ENCODE data around the gene PDSS2. TPM values are rescaled to one million over a fixed set of nuclear protein-coding genes. Genes with fewer than 3 reads are reported as not detected.

PDSS2 gene
- total RNA-seq, 1 donor from 2014 or later = 10.7 TPM

GRCh38 chr6:107321793-107322192 lies 137.6 kb downstream of the PDSS2 start:
- Mint-ChIP-seq H3K9me3 (peaks cover 3% of the 10 kb centered on the region), H3K4me3 (no peak overlapping the region), H3K36me3 (peaks cover 2% of the 10 kb centered on the region), H3K27me3 (ENCODE audit: low read depth) (no peaks in the 10 kb centered on the region), H3K4me1 (no peaks in the 10 kb centered on the region), H3K27ac (no peak overlapping the region)
- TF ChIP-seq CTCF (IDR thresholded peaks at IDR 0.05; ENCODE audit: unreplicated experiment) = no peak
- no peak for DNase-seq (ENCODE audit: low spot score in 2 of 2, unreplicated experiment in 2 of 2)

- Mint-ChIP-seq H3K4me1 (no peaks in the 10 kb centered on the region), H3K9me3 (no peaks in the 10 kb centered on the region), H3K27ac (no peak overlapping the region), H3K4me3 (no peak overlapping the region), H3K36me3 (no peaks in the 10 kb centered on the region), H3K27me3 (ENCODE audit: low read depth) (no peaks in the 10 kb centered on the region)
- no peak for TF ChIP-seq CTCF (IDR thresholded peaks at IDR 0.05; ENCODE audit: unreplicated experiment)
- no peak for DNase-seq (ENCODE audit: low spot score in 2 of 2, unreplicated experiment in 2 of 2)
These were observed 139.3 kb downstream of the PDSS2 start for GRCh38 chr6:107319906-107320530.

GRCh38 chr6:107318100-107318736 lies 141.1 kb downstream of the PDSS2 start:
- no peak for DNase-seq (ENCODE audit: low spot score in 2 of 2, unreplicated experiment in 2 of 2)
- H3K27me3 Mint-ChIP-seq (ENCODE audit: low read depth) = no peaks in the 10 kb centered on the region
- H3K36me3 Mint-ChIP-seq = no peaks in the 10 kb centered on the region
- H3K27ac Mint-ChIP-seq = no peak overlapping the region
- no peaks in the 10 kb centered on the region for H3K4me1 Mint-ChIP-seq
- no peak for TF ChIP-seq CTCF (IDR thresholded peaks at IDR 0.05; ENCODE audit: unreplicated experiment)
- no peak overlapping the region for H3K4me3 Mint-ChIP-seq
- no peaks in the 10 kb centered on the region for H3K9me3 Mint-ChIP-seq

- TF ChIP-seq CTCF (IDR thresholded peaks at IDR 0.05; ENCODE audit: unreplicated experiment) = no peak
- Mint-ChIP-seq H3K4me3 (no peak overlapping the region), H3K36me3 (no peaks in the 10 kb centered on the region), H3K27ac (no peak overlapping the region), H3K9me3 (no peaks in the 10 kb centered on the region), H3K4me1 (no peaks in the 10 kb centered on the region), H3K27me3 (ENCODE audit: low read depth) (no peaks in the 10 kb centered on the region)
- no peak for DNase-seq (ENCODE audit: low spot score in 2 of 2, unreplicated experiment in 2 of 2)
These were observed 144.2 kb downstream of the PDSS2 start for GRCh38 chr6:107315114-107315513.

GRCh38 chr6:107314531-107314939 lies 144.8 kb downstream of the PDSS2 start:
- no peak for DNase-seq (ENCODE audit: low spot score in 2 of 2, unreplicated experiment in 2 of 2)

More at GRCh38 chr6:107314531-107314939, 144.8 kb downstream of the PDSS2 start:
- no peak overlapping the region for H3K27ac Mint-ChIP-seq
- no peaks in the 10 kb centered on the region for H3K4me1 Mint-ChIP-seq
- no peak for TF ChIP-seq CTCF (IDR thresholded peaks at IDR 0.05; ENCODE audit: unreplicated experiment)
- H3K27me3 Mint-ChIP-seq (ENCODE audit: low read depth) = no peaks in the 10 kb centered on the region
- H3K9me3 Mint-ChIP-seq = no peaks in the 10 kb centered on the region
- H3K4me3 Mint-ChIP-seq = no peak overlapping the region
- no peaks in the 10 kb centered on the region for H3K36me3 Mint-ChIP-seq
